HepG2 (cell line): ENCODE results near the gene MYL6. TPM values are rescaled to one million over a fixed set of nuclear protein-coding genes. Genes with fewer than 3 reads are reported as not detected.

Experiments
- ARID2 ChIP-seq: sonication (generic); formaldehyde crosslinking; IDR thresholded peaks from 2 replicates; pipeline ENCODE4 v1.8.1; 2022; ENCODE audit warnings: mild to moderate bottlenecking, missing genetic modification reagents, borderline replicate concordance
- ATF1 ChIP-seq: IDR thresholded peaks from 2 replicates; pipeline ENCODE4 v1.6.1; 2016; ENCODE audit warnings: mild to moderate bottlenecking, control low read depth
- BRF2 ChIP-seq: sonication (generic); formaldehyde crosslinking; IDR thresholded peaks from 2 replicates; pipeline ENCODE4 v1.8.1; 2022; ENCODE audit warnings: mild to moderate bottlenecking, missing genetic modification reagents
- CCDC6 ChIP-seq: sonication (generic); formaldehyde crosslinking; IDR thresholded peaks from 2 replicates; pipeline ENCODE4 v1.8.1; 2022; ENCODE audit warnings: mild to moderate bottlenecking, missing genetic modification reagents, moderate library complexity
- CREM ChIP-seq, 2 experiments: sonication (generic) in 1 of 2; formaldehyde crosslinking in 1 of 2; IDR thresholded peaks; 2 replicates each; pipeline versions ENCODE4 v1.4.0 to v1.6.1; 2016 to 2020; ENCODE audit warnings: antibody characterized with exemption in 1 of 2, mild to moderate bottlenecking in 1 of 2, missing genetic modification reagents in 1 of 2
- FLYWCH1 ChIP-seq: sonication (generic); formaldehyde crosslinking; IDR thresholded peaks from 2 replicates; pipeline ENCODE4 v1.8.1; 2023; ENCODE audit warnings: mild to moderate bottlenecking, missing genetic modification reagents
- JUN ChIP-seq: sonication (generic); formaldehyde crosslinking; IDR thresholded peaks from 2 replicates; pipeline ENCODE4 v1.4.0; 2020; ENCODE audit warnings: mild to moderate bottlenecking, missing genetic modification reagents
- KMT2A ChIP-seq: sonication (generic); formaldehyde crosslinking; IDR thresholded peaks from 2 replicates; pipeline ENCODE4 v1.4.0; 2020; ENCODE audit warnings: missing genetic modification reagents
- PBX2 ChIP-seq: IDR thresholded peaks from 2 replicates; pipeline ENCODE4 v1.6.1; 2016; ENCODE audit warnings: control low read depth
- RNF2 ChIP-seq: fragments of 450-650 bp; conservative IDR thresholded peaks from 2 replicates; pipeline ENCODE4 v1.6.1; 2016; ENCODE audit warnings: low read depth
- RNF219 ChIP-seq: sonication (generic); formaldehyde crosslinking; IDR thresholded peaks from 2 replicates; pipeline ENCODE4 v1.5.0; 2020; ENCODE audit warnings: mild to moderate bottlenecking, missing genetic modification reagents
- ZBTB39 ChIP-seq: sonication (generic); formaldehyde crosslinking; IDR thresholded peaks from 2 replicates; pipeline ENCODE4 v1.5.0; 2020; ENCODE audit warnings: missing genetic modification reagents
- ZC3H4 ChIP-seq: sonication (generic); formaldehyde crosslinking; IDR thresholded peaks from 2 replicates; pipeline ENCODE4 v1.4.0; 2020; ENCODE audit warnings: missing genetic modification reagents, borderline replicate concordance
- ZFY ChIP-seq: sonication (generic); formaldehyde crosslinking; IDR thresholded peaks from 2 replicates; pipeline ENCODE4 v1.4.0; 2020; ENCODE audit warnings: missing genetic modification reagents
- ZNF224 ChIP-seq: sonication (generic); formaldehyde crosslinking; IDR thresholded peaks from 2 replicates; pipeline ENCODE4 v1.5.0; 2020; ENCODE audit warnings: mild to moderate bottlenecking, missing genetic modification reagents
- ZNF280D ChIP-seq: sonication (generic); formaldehyde crosslinking; IDR thresholded peaks from 2 replicates; pipeline ENCODE4 v1.5.1; 2020; ENCODE audit warnings: mild to moderate bottlenecking, missing genetic modification reagents
- ZNF589 ChIP-seq: sonication (generic); formaldehyde crosslinking; conservative IDR thresholded peaks from 2 replicates; pipeline ENCODE4 v1.8.0; 2022; ENCODE audit warnings: mild to moderate bottlenecking, moderate library complexity, missing genetic modification reagents
- ZNF614 ChIP-seq: IDR thresholded peaks from 2 replicates; pipeline ENCODE4 v1.6.1; 2018; ENCODE audit warnings: missing biosample characterization, missing genetic modification reagents, inconsistent platforms, borderline replicate concordance
- ZNF670 ChIP-seq: sonication (generic); formaldehyde crosslinking; IDR thresholded peaks from 2 replicates; pipeline ENCODE4 v1.8.0; 2022; ENCODE audit warnings: mild to moderate bottlenecking, missing genetic modification reagents, borderline replicate concordance
- ZNF772 ChIP-seq: sonication (generic); formaldehyde crosslinking; IDR thresholded peaks from 2 replicates; pipeline ENCODE4 v1.5.0; 2020; ENCODE audit warnings: mild to moderate bottlenecking, missing genetic modification reagents
- polyA plus RNA-seq, 8 experiments: library from polyadenylated mRNA; depleted of rRNA in 3 of 8; stranded (reverse) in 7 of 8; unstranded in 1 of 8; fragments of >200 nt; fragmentation: Illumina TruSeq in 4 of 8; extraction: Trizol in 4 of 8; gene quantifications; 2 replicates each; pipeline versions ENCODE4 v1.2.1 to v1.2.3, GENCODE V29; 2011 to 2016; ENCODE audit warnings: low read depth in 4 of 8, missing spikeins in 1 of 8, mixed read lengths in 1 of 8; ENCODE audit not compliant: insufficient read depth in 1 of 8
- total RNA-seq, 5 experiments: library from RNA; depleted of rRNA; stranded (reverse); fragments of >200 nt; fragmentation: Illumina TruSeq; extraction: Trizol; gene quantifications; 2 replicates each; pipeline ENCODE4 v1.2.3, GENCODE V29; 2016; ENCODE audit warnings: low read depth in 1 of 5

MYL6 gene
- total and polyA plus RNA-seq, 2 of the 13 experiments (the other 11 are each of a cell fraction or from before 2014, with no cell fraction given): 1,127 to 1,192 TPM

- TF ChIP-seq RNF2: no peak
- TF ChIP-seq ZC3H4 (CRISPR knock-in tag): no peak
- TF ChIP-seq CCDC6 (CRISPR knock-in tag): no peak
- TF ChIP-seq RNF219 (CRISPR knock-in tag): no peak
- peak; percentile 75 for TF ChIP-seq JUN
- no peak for TF ChIP-seq ZBTB39 (CRISPR knock-in tag)
- no peak for TF ChIP-seq PBX2
- TF ChIP-seq ZNF670 (CRISPR knock-in tag): no peak
- peak; percentile 60; the same call in 1 of the 2 replicates for TF ChIP-seq ZNF280D (CRISPR knock-in tag)
- no peak for TF ChIP-seq BRF2 (CRISPR knock-in tag)
- TF ChIP-seq ARID2 (CRISPR knock-in tag): no peak
- TF ChIP-seq KMT2A (CRISPR knock-in tag): no peak
- TF ChIP-seq ATF1 (CRISPR knock-in tag): peak; percentile 87
- no peak for TF ChIP-seq FLYWCH1 (CRISPR knock-in tag)
- peak; percentile 76 for TF ChIP-seq ZFY
- TF ChIP-seq CREM (IDR thresholded peaks at IDR 0.05): peak; percentile 87
- no peak; the same call in 1 of the 2 replicates for TF ChIP-seq CREM (CRISPR knock-in tag; IDR thresholded peaks at IDR 0.05)
- TF ChIP-seq ZNF772: no peak; the same call in 1 of the 2 replicates
- TF ChIP-seq ZNF224 (CRISPR knock-in tag): no peak
- TF ChIP-seq ZNF589 (CRISPR knock-in tag): no peak
- 0 out of 2 replicates have a peak, but pooled peaks have one; percentile 38 for TF ChIP-seq ZNF614
Observed at GRCh38 chr12:56127888-56128669, 30.1 kb upstream of the MYL6 start, which contains the start of gene ESYT1 (continued).
